SKM-1 treated with dmso at 0.1 percent for 144 hours (cell line): ENCODE results near the gene CPB2.

ENCODE experiments used
- DNase-seq: peaks from one replicate; lab custom pipeline; 2025; ENCODE audit not compliant: unreplicated experiment; lab: John Stamatoyannopoulos, UW

The CPB2 gene

DNA sequence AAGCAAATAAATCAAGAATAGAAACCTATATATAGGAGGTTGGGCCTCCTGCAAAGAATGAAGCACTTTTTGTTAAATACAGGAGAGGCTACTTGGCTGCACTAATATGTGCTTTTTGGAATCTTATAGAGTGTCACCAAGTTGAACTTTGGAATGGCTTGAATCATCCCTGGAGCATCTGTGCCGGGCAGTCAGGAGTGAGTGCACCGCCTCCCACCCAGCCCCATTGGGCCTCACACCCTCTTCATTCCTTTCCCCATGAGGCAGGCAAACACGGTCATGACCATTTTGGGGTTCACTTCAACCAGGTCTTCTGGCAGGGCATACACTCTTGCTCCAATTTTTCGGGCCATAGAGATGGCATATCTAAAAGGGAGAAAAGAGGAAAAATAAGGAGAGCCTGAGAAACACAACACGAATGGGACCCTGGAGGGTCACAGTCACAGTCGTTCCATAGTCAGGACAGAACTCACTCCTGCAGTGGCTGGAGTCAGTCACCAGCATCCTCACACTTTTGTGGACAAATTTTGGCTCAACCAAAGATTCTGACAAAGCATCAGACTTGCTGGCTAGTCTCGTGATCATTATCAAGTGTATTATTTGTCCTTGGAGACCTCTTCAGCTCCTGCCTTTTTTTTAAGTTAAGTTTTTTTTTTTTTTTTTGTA is 22.7 kb upstream of the CPB2 start:
- DNase-seq = no peak

DNA sequence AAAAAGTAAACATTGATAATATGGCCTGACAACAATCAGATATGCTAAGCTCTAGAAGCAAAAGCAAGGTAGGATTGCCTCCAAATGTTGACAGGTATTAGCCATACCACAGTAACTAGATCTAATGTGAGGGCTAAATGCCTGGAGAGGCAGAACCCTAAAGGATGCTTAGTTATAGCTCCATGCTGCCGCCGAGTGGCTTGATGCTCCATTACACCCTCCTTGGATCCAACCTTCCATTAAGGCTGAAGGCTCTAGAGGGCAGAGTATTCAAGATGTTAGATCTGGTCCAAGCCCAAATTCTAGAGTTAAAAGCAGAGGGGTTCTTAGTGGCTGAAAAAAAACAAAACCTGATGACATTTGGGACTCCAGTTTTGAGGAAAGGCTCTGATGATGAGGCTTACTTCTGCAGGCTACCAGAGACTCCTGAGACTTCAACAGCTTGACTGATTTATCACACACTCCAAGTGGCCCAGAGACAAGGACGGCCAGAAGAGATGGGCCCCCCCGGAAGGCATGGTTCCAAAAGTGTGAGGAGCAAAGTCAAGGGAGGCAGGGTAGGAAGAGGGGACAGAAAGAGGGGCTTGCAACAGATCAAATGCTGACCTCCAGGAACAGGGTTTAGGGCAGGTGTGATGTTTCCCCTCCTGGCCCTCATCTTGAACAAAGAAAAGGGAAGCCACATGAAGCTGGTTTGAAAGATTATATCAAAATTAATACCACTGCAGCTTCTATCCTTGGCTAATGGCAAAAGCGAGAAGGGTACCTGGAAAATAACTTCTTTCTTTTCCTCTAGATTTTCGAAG is 21.9 kb upstream of the CPB2 start:
- DNase-seq = peak; percentile 79

DNA sequence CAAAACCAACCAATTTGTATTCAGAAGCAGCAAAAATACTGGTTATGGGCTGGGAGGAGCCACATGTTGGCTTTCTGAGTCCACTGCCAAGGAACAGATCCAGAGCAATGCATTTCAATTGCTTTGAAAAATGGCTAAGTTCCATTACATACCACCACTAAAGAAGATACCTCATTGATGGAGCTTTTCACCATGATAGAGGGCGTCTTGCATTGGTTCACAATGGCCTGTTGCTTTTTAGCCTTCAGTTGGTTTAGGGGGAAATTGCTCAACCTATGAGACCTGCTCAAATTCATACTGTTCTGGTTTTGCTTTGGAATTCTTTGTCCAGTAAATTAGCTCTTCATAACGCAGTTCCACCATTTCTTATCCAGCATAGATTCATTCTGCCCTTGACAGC is 21.2 kb upstream of the CPB2 start:
- no peak for DNase-seq

DNA sequence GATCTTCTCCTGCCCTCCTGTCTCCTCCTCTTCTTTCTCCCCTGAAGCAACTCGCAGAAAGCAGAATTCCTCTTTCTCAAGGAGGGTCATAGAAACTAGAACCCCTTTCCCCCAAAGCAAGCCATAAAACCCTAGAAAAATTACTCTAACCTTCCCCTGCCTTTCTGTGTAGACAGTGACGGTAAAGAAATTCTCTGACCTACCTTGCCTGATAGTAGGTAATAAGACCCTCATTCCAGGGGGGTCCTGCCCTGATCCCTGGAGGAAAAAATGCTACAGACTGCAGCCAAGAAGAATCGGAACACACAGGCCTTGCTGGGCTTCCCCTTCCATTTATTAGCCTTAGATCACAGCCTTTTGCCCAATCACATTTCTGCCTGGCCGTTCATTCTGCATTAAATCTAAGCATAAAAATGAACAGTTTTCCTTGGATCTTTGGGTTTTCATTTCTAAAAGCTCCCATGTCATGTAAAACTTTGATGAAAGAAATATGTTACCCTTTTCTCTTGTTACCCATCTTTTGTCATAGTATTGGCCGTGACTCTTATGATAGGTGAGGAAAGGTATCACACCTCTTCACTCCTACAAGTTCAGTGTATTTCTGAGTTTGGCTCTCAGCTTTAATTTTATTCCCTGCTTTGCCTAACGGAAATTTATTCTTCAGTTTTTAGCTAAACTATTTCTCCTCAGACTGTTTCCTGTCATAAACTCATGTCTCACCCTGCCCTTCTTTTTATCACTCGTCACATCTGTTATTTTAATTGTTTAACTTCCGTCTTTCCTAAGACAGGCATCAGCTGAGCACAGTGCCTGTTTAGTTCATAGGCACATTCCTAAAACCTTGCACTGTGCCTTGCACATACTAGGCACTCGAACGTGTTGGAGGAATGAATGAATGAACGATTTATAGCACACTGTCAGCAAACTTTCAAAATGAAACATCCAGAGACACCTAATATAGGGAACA is 20.4 kb upstream of the CPB2 start:
- DNase-seq = no peak

DNA sequence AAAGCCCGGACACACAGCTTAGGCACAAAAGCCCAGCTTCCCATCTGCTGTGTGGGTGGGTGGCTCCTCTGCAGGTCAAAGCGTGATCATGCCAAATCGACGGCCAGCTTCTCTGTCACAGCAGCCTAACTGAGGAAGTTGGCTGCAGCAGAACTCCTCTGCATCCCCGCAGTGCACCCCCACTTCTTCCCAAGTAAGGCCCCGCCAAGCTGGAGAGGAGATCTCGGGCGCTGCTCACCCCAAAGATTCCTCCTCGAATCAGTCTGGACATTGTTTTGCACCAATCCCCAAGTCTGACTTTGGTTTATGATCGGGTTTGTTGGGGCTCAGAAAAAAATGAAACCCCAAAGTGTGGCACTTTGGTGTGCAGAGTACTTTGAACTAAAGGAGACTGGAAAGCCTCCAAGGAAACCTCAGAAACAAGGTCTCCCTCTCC is 19.7 kb upstream of the CPB2 start:
- no peak for DNase-seq

DNA sequence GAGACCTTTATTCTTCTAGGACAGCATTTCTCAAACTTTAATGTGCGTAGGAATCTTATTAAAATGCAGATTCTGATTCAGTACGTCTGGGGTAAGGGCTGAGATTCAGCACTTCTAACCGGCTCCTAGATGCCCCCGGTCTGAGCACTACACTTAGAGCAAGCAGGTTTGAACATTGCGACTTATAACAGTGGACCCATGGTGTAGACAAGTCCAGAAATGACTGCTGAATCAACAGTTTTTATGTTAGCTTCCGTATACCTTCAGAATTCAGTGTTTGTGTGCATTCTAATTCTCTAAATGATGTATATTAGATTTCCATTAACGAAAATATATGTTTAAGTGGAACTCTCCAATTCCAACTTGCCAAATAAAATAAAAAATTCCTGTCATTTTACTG is 17.5 kb upstream of the CPB2 start:
- DNase-seq = no peak

DNA sequence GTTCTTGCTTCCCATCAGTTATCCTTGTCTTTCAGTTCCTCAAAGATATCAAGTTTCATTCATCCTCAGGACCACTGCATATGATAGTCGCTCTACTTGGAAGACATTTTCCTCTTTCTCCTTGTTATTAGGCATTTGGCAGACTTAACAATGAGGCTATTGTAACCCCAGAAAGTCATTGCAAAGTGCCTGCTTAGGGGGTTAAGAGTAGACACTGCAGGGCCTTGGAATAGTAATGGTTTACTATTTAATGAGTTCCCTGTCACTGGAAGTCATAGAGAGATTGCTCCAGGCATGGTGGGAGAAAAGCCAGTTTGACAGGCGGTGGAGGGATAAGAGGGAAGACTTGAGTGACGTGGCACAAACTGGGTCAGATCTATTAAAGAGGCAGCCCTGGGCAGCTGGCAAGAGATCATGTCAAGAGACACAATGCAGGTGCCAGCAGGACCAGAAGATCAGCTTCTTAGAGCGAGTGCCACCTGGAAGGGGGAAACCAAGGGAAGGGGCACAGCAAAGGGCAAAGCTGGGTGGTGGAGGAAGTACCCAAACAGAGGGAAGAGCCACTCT is 16.8 kb upstream of the CPB2 start:
- DNase-seq = no peak

DNA sequence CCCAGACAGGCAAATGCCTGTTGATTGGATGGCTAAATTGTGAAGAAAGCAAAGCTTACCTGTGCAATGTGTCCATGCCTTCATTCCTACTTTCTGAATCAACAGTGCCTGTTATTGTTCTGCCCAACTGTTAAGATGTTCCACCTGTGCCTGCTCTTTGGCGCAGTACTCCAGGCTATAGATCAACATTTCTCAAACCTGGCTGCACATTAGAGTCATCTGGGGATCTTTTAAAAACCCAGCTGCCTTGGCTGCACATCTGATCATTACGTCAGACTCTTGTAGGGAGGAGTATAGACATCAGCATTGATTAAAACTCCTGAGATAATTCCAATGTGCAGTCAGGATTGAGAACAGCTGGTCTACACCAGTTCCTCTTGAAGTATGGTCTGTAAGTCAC is 16.2 kb upstream of the CPB2 start:
- no peak for DNase-seq

DNA sequence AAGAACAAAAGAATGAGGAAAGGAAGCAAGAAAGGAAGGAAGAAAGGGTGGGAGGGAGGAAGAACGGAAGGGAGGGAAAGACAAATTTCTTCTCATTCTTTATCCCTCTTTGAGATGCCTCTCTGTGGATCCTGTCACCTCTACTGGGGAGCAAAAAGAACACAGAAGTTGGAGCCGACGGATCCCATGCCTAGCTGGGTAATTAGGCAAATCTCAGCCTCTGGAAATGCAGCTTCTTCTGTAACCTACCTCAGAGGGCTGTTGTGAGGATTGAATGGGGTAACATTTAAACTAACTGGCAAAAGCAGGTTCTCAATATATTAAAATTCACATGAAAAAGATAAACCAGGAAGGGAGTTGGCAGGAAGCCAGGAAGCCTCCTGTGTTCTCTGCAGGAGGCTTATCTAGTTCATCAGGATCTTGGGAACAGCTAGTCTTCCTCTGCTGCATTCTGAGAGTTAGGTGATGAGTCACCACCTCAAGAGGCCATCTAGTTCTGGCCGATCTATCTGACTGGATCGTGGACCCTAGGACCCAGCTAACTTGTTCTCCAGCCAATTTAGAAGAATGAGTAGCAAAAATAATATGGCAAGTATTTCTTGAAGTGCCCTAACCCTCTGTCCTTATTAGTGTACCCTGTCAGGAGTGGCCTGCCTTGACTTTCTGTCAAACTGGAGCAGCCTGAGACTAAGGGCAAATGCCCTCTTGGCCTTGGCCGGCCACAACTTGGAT is 15.2 kb upstream of the CPB2 start:
- DNase-seq = no peak

DNA sequence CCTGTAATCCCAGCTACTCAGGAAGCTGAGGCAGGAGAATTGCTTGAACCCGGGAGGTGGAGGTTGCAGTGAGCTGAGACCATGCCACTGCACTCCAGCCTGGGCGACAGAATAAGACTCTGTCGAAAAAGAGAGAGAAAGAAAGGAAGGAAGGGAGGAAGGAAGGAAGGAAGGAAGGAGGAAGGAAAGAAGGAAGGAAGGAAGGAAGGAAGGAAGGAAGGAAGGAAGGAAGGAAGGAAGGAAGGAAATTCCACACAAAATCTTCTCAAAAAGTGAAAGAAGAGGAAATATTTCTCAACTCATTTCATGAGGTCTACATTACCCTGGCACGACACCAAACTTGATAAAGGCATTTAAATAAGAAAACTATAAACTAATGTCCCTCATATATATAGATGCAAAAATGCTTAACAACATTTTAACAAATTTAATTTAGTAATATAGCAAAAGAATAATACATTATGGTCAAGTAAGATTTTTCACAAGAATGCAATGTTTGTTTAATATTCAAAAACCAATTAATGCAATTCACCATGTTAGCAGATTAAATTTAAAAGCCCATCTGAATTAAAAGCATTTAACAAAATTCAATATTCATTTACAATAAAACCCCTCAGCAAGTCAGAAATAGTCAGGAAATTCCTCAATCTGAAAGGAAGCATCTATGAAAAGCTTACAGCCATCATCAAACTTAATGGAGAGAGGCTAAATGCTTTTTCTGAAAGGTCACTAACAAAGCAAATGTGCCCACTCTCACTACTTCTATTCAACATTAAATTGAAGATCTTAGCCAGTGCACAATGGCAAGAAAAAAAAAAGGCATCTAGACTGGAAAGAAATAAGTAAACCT is 12.0 kb upstream of the CPB2 start:
- DNase-seq = no peak

DNA sequence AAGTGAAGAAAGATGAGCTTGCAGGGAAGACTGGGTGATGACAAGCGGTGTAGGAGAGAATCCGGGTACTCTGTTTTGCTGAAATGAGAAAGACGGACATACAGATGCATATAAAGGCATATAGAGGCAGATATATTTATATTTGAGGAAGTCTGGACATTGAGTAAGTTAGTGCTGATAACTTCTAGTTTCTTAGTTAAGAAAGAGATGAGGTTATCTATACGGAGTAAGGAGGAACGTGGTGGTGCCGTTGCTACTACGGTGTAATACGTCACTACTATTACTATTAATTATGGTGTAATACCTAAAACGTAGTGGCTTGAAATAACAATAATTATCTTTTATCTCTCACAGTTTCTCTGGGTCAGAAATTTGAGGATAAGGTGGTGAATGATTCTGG is 9.8 kb upstream of the CPB2 start:
- DNase-seq = no peak

DNA sequence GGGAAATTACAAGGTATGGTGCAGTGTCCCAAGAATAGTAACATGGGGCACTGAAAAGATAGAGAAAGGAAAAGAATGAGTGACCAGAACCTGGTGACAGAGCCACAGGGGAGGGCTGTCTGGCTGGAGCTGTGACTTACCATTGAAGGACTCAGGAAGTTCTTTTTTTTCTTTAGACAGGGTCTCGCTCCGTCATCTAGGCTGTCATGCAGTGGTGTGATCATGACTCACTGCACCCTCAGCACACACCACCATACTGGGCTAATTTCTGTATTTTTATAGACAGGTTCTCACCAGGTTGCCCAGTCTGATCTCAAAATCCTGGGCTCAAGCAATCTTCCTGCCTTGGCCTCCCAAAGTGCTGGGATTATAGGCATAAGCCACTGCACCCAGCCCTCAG is 8.8 kb upstream of the CPB2 start:
- no peak for DNase-seq

DNA sequence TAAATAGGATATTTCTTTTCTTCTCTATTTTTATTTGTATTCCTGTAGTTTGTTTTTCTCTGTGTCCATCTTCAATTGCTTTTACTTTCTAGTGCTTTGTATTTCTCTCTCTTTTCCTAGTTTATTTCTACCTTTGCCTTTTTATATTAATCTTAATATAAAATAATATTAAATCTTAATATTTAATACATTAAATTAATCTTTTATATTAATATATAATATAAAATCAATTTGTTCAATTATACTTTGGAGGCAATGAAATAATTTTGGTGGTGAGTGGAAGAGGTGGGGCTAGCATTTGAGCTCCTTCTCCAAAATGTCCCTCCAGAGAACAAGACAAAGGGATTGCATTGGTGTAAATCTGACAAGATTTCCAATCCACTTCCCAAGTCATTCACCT is 6.3 kb upstream of the CPB2 start:
- DNase-seq = no peak

DNA sequence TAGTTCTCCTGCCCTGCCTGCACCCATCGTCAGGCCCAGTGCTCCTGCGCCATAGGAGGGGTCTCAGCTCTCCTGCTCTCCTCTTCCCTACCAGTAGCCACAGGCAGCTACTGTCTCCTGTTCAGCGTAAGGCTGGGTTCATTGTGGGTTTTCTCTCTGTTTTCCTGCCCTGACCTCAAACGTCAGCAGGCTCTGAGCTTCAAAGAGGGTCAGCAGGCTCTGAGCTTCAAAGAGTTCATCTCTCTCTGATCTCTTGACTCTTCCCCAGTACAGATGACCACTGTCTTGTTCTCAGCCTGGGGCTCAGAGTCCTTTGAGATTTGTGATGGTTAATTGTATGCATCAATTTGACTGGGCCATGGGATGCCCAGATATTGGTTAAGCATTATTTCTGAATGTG is 4.6 kb upstream of the CPB2 start:
- no peak for DNase-seq

DNA sequence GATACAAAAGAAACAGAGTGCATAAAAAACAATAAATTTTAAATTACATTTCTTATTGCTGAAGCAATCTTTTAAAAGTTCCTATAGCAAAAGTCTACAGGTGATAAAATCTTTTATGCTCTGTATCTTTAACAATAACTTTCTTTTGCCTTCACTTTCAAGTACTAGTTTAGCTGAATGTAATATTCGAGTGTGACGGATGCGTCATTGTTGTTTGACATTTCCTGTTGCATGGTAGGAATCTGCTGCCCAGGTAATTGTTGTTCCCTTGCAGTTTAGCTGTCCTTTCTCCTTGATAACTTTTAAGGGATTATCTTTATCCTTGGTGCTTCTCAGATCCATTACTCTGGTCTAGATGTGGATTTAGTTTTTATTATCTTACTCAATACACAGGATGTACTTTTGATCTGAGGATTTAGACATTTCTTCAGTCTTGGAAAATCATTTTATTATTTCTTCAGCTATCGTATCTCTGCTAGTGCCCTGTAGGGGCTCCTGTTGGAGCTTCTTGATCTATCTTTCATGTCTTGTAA is 2.1 kb upstream of the CPB2 start:
- no peak for DNase-seq

DNA sequence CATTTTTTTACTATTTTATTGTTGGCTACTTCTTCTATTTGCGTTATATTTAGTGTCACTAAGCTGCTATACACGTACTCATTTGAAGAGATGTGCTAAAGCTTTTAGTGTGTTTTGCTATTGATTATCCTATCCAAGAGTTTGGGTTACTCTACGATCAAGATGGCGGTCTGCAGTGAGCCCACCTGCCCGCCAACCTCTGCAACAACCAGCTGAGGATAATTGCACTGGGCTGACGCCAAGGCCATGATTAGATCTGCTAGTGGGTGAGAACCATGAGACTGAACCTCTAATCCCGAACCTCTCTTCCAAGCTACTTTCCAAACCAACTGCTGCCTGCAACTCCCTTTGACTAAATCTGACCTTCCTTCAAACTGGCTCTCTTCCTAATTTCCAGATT is 1.8 kb downstream of the CPB2 start:
- no peak for DNase-seq

DNA sequence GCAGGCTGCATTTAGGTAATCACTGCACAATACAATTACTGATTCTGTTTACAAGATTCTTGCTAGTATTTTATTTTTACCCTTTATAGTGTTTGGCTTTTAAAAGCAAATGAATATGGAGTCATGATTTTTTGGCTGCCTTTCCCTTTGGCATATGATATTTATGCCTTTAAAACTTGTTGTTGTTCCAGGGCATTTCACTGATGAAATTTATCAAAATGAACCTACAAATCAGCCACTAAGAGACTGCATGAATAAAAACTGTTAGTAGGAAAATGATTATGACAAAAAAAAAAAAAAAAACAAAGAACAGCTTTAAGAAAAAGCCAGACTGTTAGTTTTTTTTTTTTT is 2.6 kb downstream of the CPB2 start:
- no peak for DNase-seq

DNA sequence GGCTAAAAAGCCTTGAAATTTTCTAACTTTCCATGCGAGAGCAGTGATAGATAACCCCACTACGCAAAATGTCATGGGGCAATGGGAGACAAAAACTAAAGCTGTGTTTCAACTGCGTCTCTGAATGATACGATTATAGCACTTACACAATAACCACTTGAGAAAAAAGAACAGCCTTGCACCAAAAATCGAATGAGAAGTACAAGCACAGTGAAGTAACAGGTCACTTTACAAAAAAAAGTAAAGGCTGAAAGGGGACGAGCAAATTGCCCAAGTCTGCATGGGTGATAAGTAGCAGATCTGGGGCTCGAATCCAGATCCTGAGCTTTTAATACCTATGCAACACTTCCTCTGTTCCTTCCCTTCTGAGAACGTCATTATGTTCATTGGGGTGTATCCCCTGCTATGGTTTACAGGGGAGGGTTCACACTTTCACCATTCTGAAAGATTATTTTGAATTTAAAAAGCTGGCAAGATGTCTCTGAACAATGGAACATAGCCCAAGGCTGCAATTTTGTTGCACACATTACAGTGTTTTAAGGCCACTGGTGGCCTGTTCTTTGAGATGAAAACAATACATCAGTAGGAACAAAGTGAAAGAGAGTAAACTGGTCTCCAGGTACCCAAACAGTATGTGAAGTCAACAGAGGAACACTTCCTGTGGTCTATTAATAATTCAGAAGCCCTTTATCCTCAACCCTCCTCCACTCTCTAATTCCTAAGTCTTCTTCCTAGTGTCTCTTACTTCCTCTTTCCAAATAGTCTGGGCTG is 3.2 kb downstream of the CPB2 start:
- DNase-seq = peak; percentile 59

DNA sequence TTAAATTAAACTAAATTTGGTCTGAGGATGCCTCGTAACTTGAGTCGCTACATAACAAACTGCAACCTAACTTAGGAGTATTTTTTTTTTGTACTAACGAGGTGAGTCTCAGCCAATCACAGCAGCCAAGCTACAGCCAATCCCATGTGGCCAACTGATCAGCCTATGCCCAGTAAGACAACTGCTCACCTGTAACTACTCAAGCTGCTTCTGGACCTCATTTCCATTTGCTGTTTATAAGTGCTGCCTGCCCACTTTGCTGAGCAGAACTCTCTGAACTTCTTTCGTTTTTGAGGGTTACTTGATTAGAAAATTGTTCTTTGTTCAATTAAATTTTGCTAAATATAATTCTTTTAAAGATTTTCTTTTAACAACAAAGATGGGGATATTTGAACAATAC is 3.8 kb downstream of the CPB2 start:
- DNase-seq = no peak
